Liver (tissue), 9 donors: ENCODE measurements around the gene SESN3. TPM values are rescaled to one million over a fixed set of nuclear protein-coding genes. Genes with fewer than 3 reads are reported as not detected.

ENCODE experiments used
- DNase-seq: peaks from one replicate; pipeline ENCODE4 v3.0.0-alpha.2; 2017; ENCODE audit warnings: low spot score
- H3K27ac ChIP-seq, 2 donors: one replicate each; pipeline ENCODE4 v1.7.0; 2013; ENCODE audit warnings: inconsistent platforms in 2 of 2, low read length in 2 of 2, control low read depth in 1 of 2, low read depth in 1 of 2, mild to moderate bottlenecking in 1 of 2
- H3K27me3 ChIP-seq, 4 donors: one replicate each; pipeline versions ENCODE4 v1.6.1 to v1.7.0; 2013; ENCODE audit warnings: low read length in 3 of 4, inconsistent platforms in 1 of 4, mild to moderate bottlenecking in 1 of 4, moderate library complexity in 1 of 4; ENCODE audit not compliant: control insufficient read depth in 4 of 4, insufficient read depth in 4 of 4
- H3K36me3 ChIP-seq, 4 donors: one replicate each; pipeline versions ENCODE4 v1.6.1 to v1.7.0; 2013; ENCODE audit warnings: low read length in 3 of 4, mild to moderate bottlenecking in 3 of 4, low read depth in 1 of 4, moderate library complexity in 1 of 4; ENCODE audit not compliant: control insufficient read depth in 4 of 4, insufficient read depth in 3 of 4
- H3K4me1 ChIP-seq, 4 donors: one replicate each; pipeline versions ENCODE4 v1.6.1 to v1.7.0; 2013; ENCODE audit warnings: low read length in 3 of 4, mild to moderate bottlenecking in 3 of 4, moderate library complexity in 1 of 4; ENCODE audit not compliant: control insufficient read depth in 4 of 4, insufficient read depth in 4 of 4
- H3K4me3 ChIP-seq, 3 donors: one replicate each; pipeline versions ENCODE4 v1.6.1 to v1.7.0; 2013; ENCODE audit warnings: low read length in 3 of 3, control low read depth in 1 of 3, low read depth in 1 of 3, mild to moderate bottlenecking in 1 of 3
- H3K9ac ChIP-seq, 2 donors: one replicate each; pipeline ENCODE4 v1.7.0; 2013; ENCODE audit warnings: low read length in 2 of 2, mild to moderate bottlenecking in 2 of 2, moderate library complexity in 2 of 2, control low read depth in 1 of 2, low read depth in 1 of 2
- H3K9me3 ChIP-seq, 4 donors: one replicate each; pipeline versions ENCODE4 v1.6.1 to v1.7.0; 2013; ENCODE audit warnings: low read length in 3 of 4; ENCODE audit not compliant: control insufficient read depth in 4 of 4
- EGR1 ChIP-seq, 2 donors: IDR thresholded peaks; 2 replicates each; pipeline ENCODE4 v1.6.1; 2016 to 2018; ENCODE audit warnings: antibody characterized with exemption in 2 of 2, low read depth in 2 of 2
- FOXA1 ChIP-seq: IDR thresholded peaks from 2 replicates; pipeline ENCODE4 v1.6.1; 2016; ENCODE audit warnings: antibody characterized with exemption
- FOXA2 ChIP-seq: IDR thresholded peaks from 2 replicates; pipeline ENCODE4 v1.6.1; 2016; ENCODE audit warnings: antibody characterized with exemption
- GABPA ChIP-seq, 2 donors: IDR thresholded peaks in 1 of 2; conservative IDR thresholded peaks in 1 of 2; 2 replicates each; pipeline ENCODE4 v1.6.1; 2016; ENCODE audit warnings: antibody characterized with exemption in 2 of 2, mild to moderate bottlenecking in 1 of 2, moderate library complexity in 1 of 2
- HNF4A ChIP-seq, 2 donors: conservative IDR thresholded peaks; 2 replicates each; pipeline ENCODE4 v1.6.1; 2016; ENCODE audit warnings: antibody characterized with exemption in 2 of 2, mild to moderate bottlenecking in 2 of 2
- HNF4G ChIP-seq: IDR thresholded peaks from 2 replicates; pipeline ENCODE4 v1.6.1; 2016; ENCODE audit warnings: antibody characterized with exemption
- JUND ChIP-seq, 2 donors: IDR thresholded peaks; 2 replicates each; pipeline ENCODE4 v1.6.1; 2016; ENCODE audit warnings: antibody characterized with exemption in 2 of 2
- NR2F2 ChIP-seq: IDR thresholded peaks from 2 replicates; pipeline ENCODE4 v1.6.1; 2016; ENCODE audit warnings: antibody characterized with exemption
- RAD21 ChIP-seq, 2 donors: IDR thresholded peaks; 2 replicates each; pipeline ENCODE4 v1.6.1; 2016; ENCODE audit warnings: antibody characterized with exemption in 2 of 2, mild to moderate bottlenecking in 2 of 2
- RXRA ChIP-seq, 2 donors: IDR thresholded peaks; 2 replicates each; pipeline ENCODE4 v1.6.1; 2017 to 2018; ENCODE audit warnings: antibody characterized with exemption in 2 of 2, mild to moderate bottlenecking in 1 of 2
- SP1 ChIP-seq: IDR thresholded peaks from 2 replicates; pipeline ENCODE4 v1.6.1; 2018; ENCODE audit warnings: antibody characterized with exemption, mild to moderate bottlenecking
- TAF1 ChIP-seq: conservative IDR thresholded peaks from 2 replicates; pipeline ENCODE4 v1.6.1; 2016; ENCODE audit warnings: antibody characterized with exemption, mild to moderate bottlenecking
- YY1 ChIP-seq: IDR thresholded peaks from 2 replicates; pipeline ENCODE4 v1.6.1; 2016; ENCODE audit warnings: antibody characterized with exemption, mild to moderate bottlenecking
- WGBS: extraction: QIAGEN DNeasy Blood & Tissue Kit; methylation state at CpG from one replicate; pipeline ENCODE4 v1.1.7; 2013; 5-methylcytosine and 5-hydroxymethylcytosine counted together
- polyA plus RNA-seq, 2 donors: library from polyadenylated mRNA; stranded (reverse) in 1 of 2; unstranded in 1 of 2; fragments of 200-250 nt in 1 of 2; fragments of >200 nt in 1 of 2; fragmentation: Nextera tagmentation in 1 of 2; extraction: Ambion mirVana in 1 of 2; gene quantifications; one replicate each; pipeline versions ENCODE4 v1.2.1 to v1.2.3, GENCODE V29; 2013 to 2015
- total RNA-seq, 2 donors: library from RNA; depleted of rRNA; stranded (reverse); fragments of >200 nt; gene quantifications; one replicate each; pipeline ENCODE4 v1.2.3, GENCODE V29; 2014
- TF ChIP-seq, protein P1 (sequence below): IDR thresholded peaks from 2 replicates; pipeline ENCODE4 v1.6.1; 2016; ENCODE audit warnings: antibody characterized with exemption
- TF ChIP-seq, protein P2 (sequence below): IDR thresholded peaks from 2 replicates; pipeline ENCODE4 v1.6.1; 2016; ENCODE audit warnings: antibody characterized with exemption
- TF ChIP-seq, protein P3 (sequence below): IDR thresholded peaks from 2 replicates; pipeline ENCODE4 v1.6.1; 2016; ENCODE audit warnings: antibody characterized with exemption, mild to moderate bottlenecking
- TF ChIP-seq, protein P4 (sequence below): IDR thresholded peaks from 2 replicates; pipeline ENCODE4 v1.6.1; 2016; ENCODE audit warnings: antibody characterized with exemption
- TF ChIP-seq, protein P5 (sequence below): fragments of 150-350 bp; IDR thresholded peaks from 2 replicates; pipeline ENCODE4 v1.5.1; 2017; ENCODE audit warnings: improper control_type of control experiment, low read depth, low read length; ENCODE audit not compliant: missing input control
- donor health status: healthy.
- donor health status: healthy.
- donor health status: healthy.
- donor health status: healthy.
- donor health status: healthy.

SESN3 gene
- total and polyA plus RNA-seq, 4 donors = 0.85 to 46.6 (median 2.6) TPM

DNA sequence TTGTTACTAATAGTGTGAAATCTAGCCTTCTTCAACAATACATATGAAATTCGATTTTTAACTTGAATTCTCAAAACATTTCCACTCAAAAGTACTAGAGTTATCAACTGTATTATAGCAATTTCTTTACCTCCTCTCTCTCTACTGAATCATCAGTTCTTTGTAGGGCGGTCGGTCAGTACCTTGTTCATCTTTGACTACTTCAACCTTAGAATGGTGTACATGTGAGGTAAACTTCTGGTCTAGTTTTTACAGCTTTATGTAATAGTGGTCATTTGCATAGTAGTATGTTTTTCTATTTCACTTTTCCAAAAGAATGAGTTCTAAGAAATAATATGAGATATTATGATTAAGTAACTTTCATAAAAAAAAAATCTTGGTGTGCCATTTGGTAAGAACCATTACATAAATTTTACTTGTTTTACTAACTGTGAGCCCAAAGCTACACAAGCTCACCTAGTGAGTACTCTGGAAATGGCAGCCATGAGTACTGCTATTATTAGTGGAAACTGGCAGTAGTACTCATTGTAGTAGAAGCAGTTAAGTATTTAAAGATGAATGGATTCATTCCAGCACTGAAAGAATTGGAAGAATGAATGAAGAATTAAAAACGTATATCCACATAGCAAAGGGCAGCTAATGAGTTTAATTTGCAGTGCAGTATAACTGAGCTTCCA, 30.1 kb downstream of the SESN3 start:
- Histone ChIP-seq H3K9me3 (no peaks in the 10 kb centered on the region), H3K9ac (no peak overlapping the region), H3K27ac (no peak overlapping the region), H3K4me3 (no peak overlapping the region), H3K27me3 (no peaks in the 10 kb centered on the region), H3K36me3 (no peaks in the 10 kb centered on the region), H3K4me1 (peaks cover 0 to 1% (median 0%) of the 10 kb centered on the region in 4 donors)
- WGBS = 95% methylated on average over 4 of the region's 4 CpGs
- TF ChIP-seq, protein P1, sequence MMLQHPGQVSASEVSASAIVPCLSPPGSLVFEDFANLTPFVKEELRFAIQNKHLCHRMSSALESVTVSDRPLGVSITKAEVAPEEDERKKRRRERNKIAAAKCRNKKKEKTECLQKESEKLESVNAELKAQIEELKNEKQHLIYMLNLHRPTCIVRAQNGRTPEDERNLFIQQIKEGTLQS = no peak
- TF ChIP-seq HNF4A (conservative IDR thresholded peaks at IDR 0.05) (no peak), FOXA1 (no peak), YY1 (no peak), JUND (IDR thresholded peaks at IDR 0.05) (no peak), FOXA2 (no peak), TAF1 (no peak), SP1 (no peak), GABPA (IDR thresholded peaks at IDR 0.05 in 1 of 2, conservative IDR thresholded peaks at IDR 0.05 in 1 of 2) (no peak), RAD21 (IDR thresholded peaks at IDR 0.05) (no peak), RXRA (IDR thresholded peaks at IDR 0.05) (no peak), HNF4G (no peak), NR2F2 (no peak), EGR1 (IDR thresholded peaks at IDR 0.05; ENCODE audit: low read depth in 2 of 2) (no peak)
- TF ChIP-seq, protein P2, sequence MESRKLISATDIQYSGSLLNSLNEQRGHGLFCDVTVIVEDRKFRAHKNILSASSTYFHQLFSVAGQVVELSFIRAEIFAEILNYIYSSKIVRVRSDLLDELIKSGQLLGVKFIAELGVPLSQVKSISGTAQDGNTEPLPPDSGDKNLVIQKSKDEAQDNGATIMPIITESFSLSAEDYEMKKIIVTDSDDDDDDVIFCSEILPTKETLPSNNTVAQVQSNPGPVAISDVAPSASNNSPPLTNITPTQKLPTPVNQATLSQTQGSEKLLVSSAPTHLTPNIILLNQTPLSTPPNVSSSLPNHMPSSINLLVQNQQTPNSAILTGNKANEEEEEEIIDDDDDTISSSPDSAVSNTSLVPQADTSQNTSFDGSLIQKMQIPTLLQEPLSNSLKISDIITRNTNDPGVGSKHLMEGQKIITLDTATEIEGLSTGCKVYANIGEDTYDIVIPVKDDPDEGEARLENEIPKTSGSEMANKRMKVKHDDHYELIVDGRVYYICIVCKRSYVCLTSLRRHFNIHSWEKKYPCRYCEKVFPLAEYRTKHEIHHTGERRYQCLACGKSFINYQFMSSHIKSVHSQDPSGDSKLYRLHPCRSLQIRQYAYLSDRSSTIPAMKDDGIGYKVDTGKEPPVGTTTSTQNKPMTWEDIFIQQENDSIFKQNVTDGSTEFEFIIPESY = no peak
- TF ChIP-seq, protein P3, sequence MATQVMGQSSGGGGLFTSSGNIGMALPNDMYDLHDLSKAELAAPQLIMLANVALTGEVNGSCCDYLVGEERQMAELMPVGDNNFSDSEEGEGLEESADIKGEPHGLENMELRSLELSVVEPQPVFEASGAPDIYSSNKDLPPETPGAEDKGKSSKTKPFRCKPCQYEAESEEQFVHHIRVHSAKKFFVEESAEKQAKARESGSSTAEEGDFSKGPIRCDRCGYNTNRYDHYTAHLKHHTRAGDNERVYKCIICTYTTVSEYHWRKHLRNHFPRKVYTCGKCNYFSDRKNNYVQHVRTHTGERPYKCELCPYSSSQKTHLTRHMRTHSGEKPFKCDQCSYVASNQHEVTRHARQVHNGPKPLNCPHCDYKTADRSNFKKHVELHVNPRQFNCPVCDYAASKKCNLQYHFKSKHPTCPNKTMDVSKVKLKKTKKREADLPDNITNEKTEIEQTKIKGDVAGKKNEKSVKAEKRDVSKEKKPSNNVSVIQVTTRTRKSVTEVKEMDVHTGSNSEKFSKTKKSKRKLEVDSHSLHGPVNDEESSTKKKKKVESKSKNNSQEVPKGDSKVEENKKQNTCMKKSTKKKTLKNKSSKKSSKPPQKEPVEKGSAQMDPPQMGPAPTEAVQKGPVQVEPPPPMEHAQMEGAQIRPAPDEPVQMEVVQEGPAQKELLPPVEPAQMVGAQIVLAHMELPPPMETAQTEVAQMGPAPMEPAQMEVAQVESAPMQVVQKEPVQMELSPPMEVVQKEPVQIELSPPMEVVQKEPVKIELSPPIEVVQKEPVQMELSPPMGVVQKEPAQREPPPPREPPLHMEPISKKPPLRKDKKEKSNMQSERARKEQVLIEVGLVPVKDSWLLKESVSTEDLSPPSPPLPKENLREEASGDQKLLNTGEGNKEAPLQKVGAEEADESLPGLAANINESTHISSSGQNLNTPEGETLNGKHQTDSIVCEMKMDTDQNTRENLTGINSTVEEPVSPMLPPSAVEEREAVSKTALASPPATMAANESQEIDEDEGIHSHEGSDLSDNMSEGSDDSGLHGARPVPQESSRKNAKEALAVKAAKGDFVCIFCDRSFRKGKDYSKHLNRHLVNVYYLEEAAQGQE = no peak
- TF ChIP-seq, protein P4, sequence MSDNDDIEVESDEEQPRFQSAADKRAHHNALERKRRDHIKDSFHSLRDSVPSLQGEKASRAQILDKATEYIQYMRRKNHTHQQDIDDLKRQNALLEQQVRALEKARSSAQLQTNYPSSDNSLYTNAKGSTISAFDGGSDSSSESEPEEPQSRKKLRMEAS = no peak
- TF ChIP-seq, protein P5, sequence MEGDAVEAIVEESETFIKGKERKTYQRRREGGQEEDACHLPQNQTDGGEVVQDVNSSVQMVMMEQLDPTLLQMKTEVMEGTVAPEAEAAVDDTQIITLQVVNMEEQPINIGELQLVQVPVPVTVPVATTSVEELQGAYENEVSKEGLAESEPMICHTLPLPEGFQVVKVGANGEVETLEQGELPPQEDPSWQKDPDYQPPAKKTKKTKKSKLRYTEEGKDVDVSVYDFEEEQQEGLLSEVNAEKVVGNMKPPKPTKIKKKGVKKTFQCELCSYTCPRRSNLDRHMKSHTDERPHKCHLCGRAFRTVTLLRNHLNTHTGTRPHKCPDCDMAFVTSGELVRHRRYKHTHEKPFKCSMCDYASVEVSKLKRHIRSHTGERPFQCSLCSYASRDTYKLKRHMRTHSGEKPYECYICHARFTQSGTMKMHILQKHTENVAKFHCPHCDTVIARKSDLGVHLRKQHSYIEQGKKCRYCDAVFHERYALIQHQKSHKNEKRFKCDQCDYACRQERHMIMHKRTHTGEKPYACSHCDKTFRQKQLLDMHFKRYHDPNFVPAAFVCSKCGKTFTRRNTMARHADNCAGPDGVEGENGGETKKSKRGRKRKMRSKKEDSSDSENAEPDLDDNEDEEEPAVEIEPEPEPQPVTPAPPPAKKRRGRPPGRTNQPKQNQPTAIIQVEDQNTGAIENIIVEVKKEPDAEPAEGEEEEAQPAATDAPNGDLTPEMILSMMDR = no peak
- DNase-seq = no peak
